ENCODE data around the gene RIIAD1. TPM values are rescaled to one million over a fixed set of nuclear protein-coding genes. Genes with fewer than 3 reads are reported as not detected.

RIIAD1 gene
- total RNA-seq, 2 donors from 2014 or later = not detected

DNA sequence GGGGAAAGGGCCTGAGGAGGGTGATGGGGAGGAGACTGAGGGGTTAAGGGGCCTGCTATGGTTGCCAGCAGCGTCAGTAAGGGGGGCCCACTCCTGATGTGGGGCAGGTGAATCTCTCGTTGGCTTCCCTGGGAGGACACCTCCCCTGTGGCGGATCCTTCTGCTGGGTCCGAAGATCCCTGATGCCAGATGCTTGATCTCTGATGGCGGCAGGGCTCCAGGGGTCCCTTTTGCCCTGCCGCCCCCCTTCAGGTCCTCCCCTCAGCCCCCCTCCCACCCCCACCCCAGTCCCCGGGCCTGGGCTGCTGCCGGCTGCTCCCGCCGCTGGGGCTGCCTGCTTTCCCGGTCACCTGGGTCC lies 4.9 kb upstream of the RIIAD1 start:
- no peak for DNase-seq (ENCODE audit: low spot score)
- H3K27me3 ChIP-seq = no peaks in the 10 kb centered on the region
- peaks cover 0 to 43% of the 10 kb centered on the region in 2 donors for H3K4me1 ChIP-seq
- TF ChIP-seq, protein P1, sequence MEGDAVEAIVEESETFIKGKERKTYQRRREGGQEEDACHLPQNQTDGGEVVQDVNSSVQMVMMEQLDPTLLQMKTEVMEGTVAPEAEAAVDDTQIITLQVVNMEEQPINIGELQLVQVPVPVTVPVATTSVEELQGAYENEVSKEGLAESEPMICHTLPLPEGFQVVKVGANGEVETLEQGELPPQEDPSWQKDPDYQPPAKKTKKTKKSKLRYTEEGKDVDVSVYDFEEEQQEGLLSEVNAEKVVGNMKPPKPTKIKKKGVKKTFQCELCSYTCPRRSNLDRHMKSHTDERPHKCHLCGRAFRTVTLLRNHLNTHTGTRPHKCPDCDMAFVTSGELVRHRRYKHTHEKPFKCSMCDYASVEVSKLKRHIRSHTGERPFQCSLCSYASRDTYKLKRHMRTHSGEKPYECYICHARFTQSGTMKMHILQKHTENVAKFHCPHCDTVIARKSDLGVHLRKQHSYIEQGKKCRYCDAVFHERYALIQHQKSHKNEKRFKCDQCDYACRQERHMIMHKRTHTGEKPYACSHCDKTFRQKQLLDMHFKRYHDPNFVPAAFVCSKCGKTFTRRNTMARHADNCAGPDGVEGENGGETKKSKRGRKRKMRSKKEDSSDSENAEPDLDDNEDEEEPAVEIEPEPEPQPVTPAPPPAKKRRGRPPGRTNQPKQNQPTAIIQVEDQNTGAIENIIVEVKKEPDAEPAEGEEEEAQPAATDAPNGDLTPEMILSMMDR (IDR thresholded peaks at IDR 0.05) = no peak
- H3K27ac ChIP-seq = no peak overlapping the region
- no peaks in the 10 kb centered on the region for H3K9me3 ChIP-seq
- peak overlapping the region in 1 of 2 donors; percentile 18 for H3K4me3 ChIP-seq
- no peaks in the 10 kb centered on the region for H3K36me3 ChIP-seq

DNA sequence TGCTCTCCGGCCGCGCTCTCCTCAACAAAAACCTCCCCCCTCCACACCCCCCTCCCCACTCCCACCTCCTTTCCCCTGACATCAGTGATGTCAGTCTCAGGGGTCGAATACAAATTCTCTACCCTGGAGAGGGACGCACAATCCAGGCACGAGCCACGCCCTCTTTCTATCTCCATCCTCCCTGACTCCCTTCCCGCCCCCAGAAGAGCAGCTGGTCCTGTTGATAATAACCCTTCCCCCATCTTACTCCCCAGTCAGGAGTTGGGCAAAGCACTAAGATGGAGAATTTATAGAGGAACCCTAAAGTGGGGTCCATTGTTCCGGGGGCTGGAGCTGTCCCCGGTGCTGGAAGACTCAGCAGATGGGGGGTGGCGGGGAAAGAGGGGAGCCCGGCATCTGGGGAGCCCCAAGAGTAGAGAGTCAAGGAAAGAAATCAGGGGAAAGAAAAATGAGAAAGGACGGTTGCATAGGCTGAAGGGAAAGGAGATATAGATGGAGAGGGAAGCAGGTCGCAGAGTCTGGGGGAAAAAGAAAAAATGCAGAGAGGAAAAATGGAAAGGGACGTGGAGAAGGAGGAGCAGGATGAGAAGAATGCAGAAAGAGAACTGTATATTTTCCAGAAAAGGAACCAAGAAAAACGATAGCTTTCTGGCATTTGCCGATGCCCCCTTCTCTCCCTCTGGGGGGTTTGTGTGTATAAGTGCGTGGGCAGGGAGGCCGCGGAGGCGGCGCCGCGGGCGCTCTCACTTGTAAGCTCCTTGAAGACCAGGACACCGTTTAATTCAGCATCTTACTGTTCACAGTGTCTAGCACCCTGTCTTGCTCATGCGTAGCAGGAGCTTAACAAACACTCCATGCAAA lies 4.3 kb upstream of the RIIAD1 start, which contains the start of gene CELF3:
Gene CELF3 (minus strand): TSS at position 33 of the 861 bp plus-strand sequence. CDS start 783 bp downstream, outside the sequence.
- no peak within 1 kb of the TSS for H3K27ac ChIP-seq
- no peaks in the 10 kb centered on the region for H3K36me3 ChIP-seq
- H3K4me1 ChIP-seq = peaks cover 0 to 49% of the 10 kb centered on the region in 2 donors
- DNase-seq (ENCODE audit: low spot score) = no peak
- H3K9me3 ChIP-seq = no peaks in the 10 kb centered on the region
- H3K27me3 ChIP-seq = no peaks in the 10 kb centered on the region
- H3K4me3 ChIP-seq = peak within 1 kb of the TSS in 1 of 2 donors; percentile 18
- TF ChIP-seq, protein P1 (IDR thresholded peaks at IDR 0.05) = no peak

DNA sequence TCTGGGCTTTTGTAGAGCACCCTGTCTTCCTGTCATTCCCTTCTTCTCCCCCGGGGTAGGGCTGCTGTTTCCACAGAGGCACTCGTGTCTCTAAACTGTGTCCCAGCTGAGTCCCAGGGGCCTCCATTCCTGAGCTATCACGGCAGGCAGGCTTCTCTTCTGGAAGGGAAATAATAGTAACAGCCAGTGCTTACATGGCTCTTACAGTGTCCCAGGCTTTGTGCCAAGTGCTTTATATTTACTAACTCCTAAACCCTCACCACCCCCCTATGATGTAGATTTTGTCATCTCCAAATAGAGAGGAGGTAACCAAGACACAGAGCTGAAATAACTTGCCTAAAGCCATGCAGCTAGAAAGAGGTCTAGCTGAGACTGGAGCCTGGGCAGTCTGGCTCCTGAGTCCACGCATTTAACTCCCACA lies 3.3 kb upstream of the RIIAD1 start:
- TF ChIP-seq, protein P1 (IDR thresholded peaks at IDR 0.05) = no peak
- Histone ChIP-seq H3K4me3 (no peak overlapping the region), H3K36me3 (no peaks in the 10 kb centered on the region), H3K27me3 (no peaks in the 10 kb centered on the region), H3K4me1 (peaks cover 0 to 51% of the 10 kb centered on the region in 2 donors), H3K9me3 (no peaks in the 10 kb centered on the region), H3K27ac (no peak overlapping the region)
- DNase-seq (ENCODE audit: low spot score) = no peak

DNA sequence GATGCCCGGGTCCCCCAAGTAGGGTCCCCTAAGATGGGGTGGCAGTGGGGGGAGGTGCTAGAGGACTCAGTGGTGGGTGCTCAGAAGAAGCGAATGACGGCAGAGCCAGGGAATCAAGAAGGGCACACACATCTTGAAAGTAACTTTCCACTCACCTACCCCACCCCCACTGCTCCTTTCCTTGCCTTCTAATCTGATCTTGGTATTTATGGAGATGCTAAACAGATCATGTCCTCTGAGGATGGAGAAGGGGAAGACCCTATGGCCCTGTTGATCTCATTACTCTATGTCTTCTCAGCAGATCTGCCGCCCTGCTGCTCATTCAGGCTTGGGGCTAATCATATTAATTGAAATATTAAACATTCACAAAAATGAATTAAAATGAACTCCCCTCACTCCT lies 2.7 kb upstream of the RIIAD1 start:
- Histone ChIP-seq H3K36me3 (no peaks in the 10 kb centered on the region), H3K27ac (no peak overlapping the region), H3K4me1 (peaks cover 0 to 51% of the 10 kb centered on the region in 2 donors), H3K27me3 (no peaks in the 10 kb centered on the region), H3K4me3 (no peak overlapping the region), H3K9me3 (no peaks in the 10 kb centered on the region)
- DNase-seq (ENCODE audit: low spot score) = no peak
- TF ChIP-seq, protein P1 (IDR thresholded peaks at IDR 0.05) = no peak

DNA sequence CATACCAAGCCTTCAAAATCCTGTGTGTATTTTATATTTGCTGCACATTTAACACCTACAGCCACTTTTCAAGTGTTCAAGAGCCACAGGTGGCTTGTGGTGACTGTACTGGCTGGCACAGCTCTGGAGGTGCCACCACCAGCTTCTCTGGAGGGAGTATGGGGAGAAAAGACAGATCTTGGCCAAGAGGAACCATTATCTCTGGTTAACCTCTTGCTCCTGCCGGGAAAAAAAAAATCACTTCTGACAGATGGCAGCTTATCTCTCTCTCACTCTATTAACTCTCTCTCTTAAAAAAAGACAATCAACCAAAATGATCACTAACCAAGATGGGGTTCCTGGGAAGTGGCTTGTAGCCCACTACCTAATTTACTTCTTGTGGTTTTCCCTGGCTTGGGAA lies 1.2 kb upstream of the RIIAD1 start:
- H3K4me3 ChIP-seq = peak overlapping the region in 1 of 2 donors; percentile 57
- DNase-seq (ENCODE audit: low spot score) = no peak
- H3K36me3 ChIP-seq = no peaks in the 10 kb centered on the region
- H3K27me3 ChIP-seq = no peaks in the 10 kb centered on the region
- H3K4me1 ChIP-seq = peaks cover 0 to 51% of the 10 kb centered on the region in 2 donors
- TF ChIP-seq, protein P1 (IDR thresholded peaks at IDR 0.05) = no peak
- H3K9me3 ChIP-seq = no peaks in the 10 kb centered on the region
- H3K27ac ChIP-seq = peak overlapping the region; percentile 75
